Upper lobe of left lung (tissue), 4 donors: ENCODE results near the gene OR2Y1.

Experiments
- CTCF ChIP-seq, 6 experiments: fragments of 450-650 bp in 4 of 6; fragments of 200-600 bp in 2 of 6; sonication (generic) in 2 of 6; IDR thresholded peaks; one replicate each; pipeline ENCODE4 v1.5.1; 2016 to 2019; ENCODE audit warnings: antibody characterized with exemption in 6 of 6
- POLR2A ChIP-seq, 4 donors: fragments of 450-650 bp; IDR thresholded peaks; one replicate each; pipeline ENCODE4 v1.5.1; 2016 to 2017; ENCODE audit warnings: antibody characterized with exemption in 4 of 4, mild to moderate bottlenecking in 2 of 4

- no peak for TF ChIP-seq POLR2A (IDR thresholded peaks at IDR 0.05)
- TF ChIP-seq CTCF (IDR thresholded peaks at IDR 0.05): no peak
Observed at GRCh38 chr5:180739958-180740357, at the start of gene OR2Y1.
